K562 (cell line): ENCODE results near the gene ZC3H7B. TPM values are rescaled to one million over a fixed set of nuclear protein-coding genes. Genes with fewer than 3 reads are reported as not detected.

Source experiments
- BRCA1 ChIP-seq, 2 experiments: fragments of 450-650 bp in 1 of 2; sonication (generic) in 1 of 2; formaldehyde crosslinking in 1 of 2; IDR thresholded peaks; 2 replicates each; pipeline versions ENCODE4 v1.5.0 to v1.6.1; 2017 to 2020; ENCODE audit warnings: mild to moderate bottlenecking in 1 of 2, missing genetic modification reagents in 1 of 2
- DMBX1 ChIP-seq: fragments of 250-450 bp; sonication (Bioruptor Pico); IDR thresholded peaks from 2 replicates; pipeline ENCODE4 v1.8.0; 2022; ENCODE audit warnings: inconsistent platforms, mild to moderate bottlenecking, moderate library complexity, borderline replicate concordance
- FOXJ2 ChIP-seq: fragments of 200-800 bp; sonication (Bioruptor generic); IDR thresholded peaks from 2 replicates; pipeline ENCODE4 v1.6.1; 2016; ENCODE audit warnings: missing genetic modification characterization, missing compliant biosample characterization
- HNRNPUL1 ChIP-seq: fragments of 200-400 bp; formaldehyde crosslinking; IDR thresholded peaks from 2 replicates; pipeline ENCODE4 v1.6.1; 2017; ENCODE audit warnings: low read length
- HOXB6 ChIP-seq: fragments of 250-450 bp; sonication (Bioruptor Pico); IDR thresholded peaks from 2 replicates; pipeline ENCODE4 v1.5.1; 2022; ENCODE audit warnings: mild to moderate bottlenecking, borderline replicate concordance
- KDM5B ChIP-seq: fragments of 200-600 bp; sonication (generic); IDR thresholded peaks from 2 replicates; pipeline ENCODE4 v1.6.1; 2012; ENCODE audit warnings: low read depth, mild to moderate bottlenecking, moderate library complexity, low read length, control low read depth, inconsistent platforms; ENCODE audit not compliant: insufficient replicate concordance
- MTF1 ChIP-seq: fragments of 250-450 bp; sonication (Bioruptor Pico); IDR thresholded peaks from 2 replicates; pipeline ENCODE4 v1.9.0; 2021; ENCODE audit warnings: moderate library complexity, mild to moderate bottlenecking, inconsistent platforms, borderline replicate concordance
- NCOA6 ChIP-seq: fragments of 450-650 bp; IDR thresholded peaks from 2 replicates; pipeline ENCODE4 v1.6.1; 2017; ENCODE audit warnings: mild to moderate bottlenecking
- NR2C1 ChIP-seq, 2 experiments: fragments of 450-650 bp; IDR thresholded peaks; 2 replicates each; pipeline ENCODE4 v1.6.1; 2017; ENCODE audit warnings: mild to moderate bottlenecking in 2 of 2, antibody characterized with exemption in 1 of 2, inconsistent platforms in 1 of 2, missing compliant biosample characterization in 1 of 2, missing genetic modification characterization in 1 of 2
- POLR2A ChIP-seq: fragments of 450-650 bp; conservative IDR thresholded peaks from 2 replicates; pipeline ENCODE4 v1.6.1; 2016
- POLR2AphosphoS5 ChIP-seq: IDR thresholded peaks from 2 replicates; pipeline ENCODE4 v1.6.1; 2011; ENCODE audit warnings: mild to moderate bottlenecking, low read depth, low read length, moderate library complexity; ENCODE audit not compliant: control insufficient read depth, insufficient read depth
- SMAD4 ChIP-seq: fragments of 250-450 bp; sonication (Bioruptor Pico); conservative IDR thresholded peaks from 2 replicates; pipeline ENCODE4 v1.8.0; 2021; ENCODE audit warnings: inconsistent platforms, mild to moderate bottlenecking, moderate library complexity
- TEAD2 ChIP-seq: fragments of 450-650 bp; IDR thresholded peaks from 2 replicates; pipeline ENCODE4 v1.6.1; 2016; ENCODE audit warnings: missing genetic modification characterization, control low read depth, missing compliant biosample characterization
- ZNF165 ChIP-seq: fragments of 250-450 bp; sonication (Bioruptor Pico); IDR thresholded peaks from 2 replicates; pipeline ENCODE4 v1.4.0; 2020; ENCODE audit warnings: borderline replicate concordance
- ZNF696 ChIP-seq: fragments of 250-450 bp; sonication (Bioruptor Pico); conservative IDR thresholded peaks from 2 replicates; pipeline ENCODE4 v1.4.0; 2020; ENCODE audit warnings: mild to moderate bottlenecking, moderate library complexity
- ZNF76 ChIP-seq: fragments of 250-450 bp; sonication (Bioruptor Pico); IDR thresholded peaks from 2 replicates; pipeline ENCODE4 v1.4.0; 2020; ENCODE audit warnings: mild to moderate bottlenecking, moderate library complexity, borderline replicate concordance
- polyA plus RNA-seq, 8 experiments: library from polyadenylated mRNA; depleted of rRNA in 4 of 8; stranded (reverse) in 5 of 8; unstranded in 3 of 8; fragments of >200 nt; fragmentation: Nextera tagmentation in 2 of 8; fragmentation: Illumina TruSeq in 1 of 8; extraction: Ambion mirVana in 2 of 8; extraction: Trizol in 1 of 8; gene quantifications; 2 replicates each; pipeline versions ENCODE4 v1.2.1 to v1.2.3, GENCODE V29; 2011 to 2014; ENCODE audit warnings: inconsistent platforms in 1 of 8, missing spikeins in 1 of 8
- total RNA-seq, 7 experiments: library from RNA; depleted of rRNA in 6 of 7; stranded (reverse); fragments of >200 nt in 6 of 7; fragmentation: Illumina TruSeq in 2 of 7; extraction: Trizol in 2 of 7; gene quantifications; 2 replicates each; pipeline versions ENCODE4 v1.2.1 to v1.2.3, GENCODE V29; 2011 to 2021; ENCODE audit warnings: low replicate concordance in 1 of 7
- TF ChIP-seq, protein P1 (sequence below): fragments of 450-650 bp; formaldehyde crosslinking; IDR thresholded peaks from 2 replicates; pipeline ENCODE4 v1.4.0; 2020; ENCODE audit warnings: mild to moderate bottlenecking, moderate library complexity
- TF ChIP-seq, protein P2 (sequence below): fragments of 200-800 bp; sonication (Bioruptor generic); IDR thresholded peaks from 2 replicates; pipeline ENCODE4 v1.6.1; 2017; ENCODE audit warnings: missing genetic modification characterization, missing compliant biosample characterization
- TF ChIP-seq, protein P3 (sequence below), 2 experiments: fragments of 250-450 bp in 1 of 2; fragments of 450-650 bp in 1 of 2; sonication (Bioruptor Pico) in 1 of 2; IDR thresholded peaks; 2 replicates each; pipeline versions ENCODE4 v1.6.1 to v1.8.0; 2016 to 2021; ENCODE audit warnings: mild to moderate bottlenecking in 2 of 2, moderate library complexity in 2 of 2, missing compliant biosample characterization in 1 of 2, missing genetic modification characterization in 1 of 2
- TF ChIP-seq, protein P4 (sequence below): sonication (generic); formaldehyde crosslinking; IDR thresholded peaks from 2 replicates; pipeline ENCODE4 v1.8.0; 2022; ENCODE audit warnings: missing genetic modification reagents, mild to moderate bottlenecking, moderate library complexity, borderline replicate concordance
- TF ChIP-seq, protein P5 (sequence below): fragments of 250-450 bp; sonication (Bioruptor Pico); IDR thresholded peaks from 2 replicates; pipeline ENCODE4 v1.8.0; 2021; ENCODE audit warnings: mild to moderate bottlenecking, moderate library complexity

The ZC3H7B gene
- total and polyA plus RNA-seq, 9 of the 15 experiments (the other 6 are each of a cell fraction or from before 2014, with no cell fraction given) = 0.07 to 49.8 (median 26.8) TPM

DNA sequence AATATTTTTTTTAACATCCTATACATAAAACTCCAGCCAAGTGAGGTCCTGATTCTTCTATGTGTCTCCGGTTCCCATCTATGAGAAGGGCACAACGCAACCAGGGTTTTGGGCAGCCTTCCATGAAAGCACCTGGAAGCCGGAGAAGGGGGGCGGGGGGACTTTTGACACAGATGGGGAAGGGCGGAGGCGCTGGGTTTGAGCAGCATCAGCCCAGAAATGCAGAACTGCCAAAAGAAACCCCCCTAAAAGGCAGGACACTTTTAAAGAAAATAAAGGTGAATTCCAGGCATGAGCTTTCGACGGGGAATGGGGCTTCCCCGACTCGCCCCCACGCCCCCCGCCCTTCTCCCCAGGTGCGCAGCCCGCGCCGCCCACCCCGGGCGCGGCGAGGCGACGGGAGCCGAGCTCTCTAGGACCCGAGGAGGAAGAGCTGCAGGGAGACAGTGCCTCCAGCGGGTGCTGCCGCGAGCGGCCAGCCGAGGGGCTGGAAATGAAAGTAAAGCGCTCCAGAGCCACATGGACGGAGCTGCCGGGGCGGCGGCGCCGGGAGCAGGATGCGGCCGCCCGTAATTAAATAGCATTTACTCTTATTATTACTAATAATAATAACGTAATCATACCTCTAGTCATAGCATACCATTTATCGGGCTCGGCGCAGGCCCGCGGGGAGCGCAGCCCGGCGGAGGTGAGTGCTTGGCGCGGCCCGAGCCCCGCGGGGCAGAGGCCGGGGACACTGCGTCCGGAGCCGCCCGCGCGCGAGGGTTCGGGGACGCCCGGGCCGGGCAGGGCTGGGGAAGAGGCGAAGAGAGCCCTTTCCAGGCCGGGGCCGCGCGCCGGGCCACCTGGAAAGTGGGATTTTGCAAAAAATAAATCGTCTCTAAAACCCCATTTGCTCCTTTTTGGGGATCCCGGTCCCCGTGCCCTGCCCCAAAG is at the start of gene ZC3H7B (continued):
- TF ChIP-seq ZNF165 (CRISPR knock-in tag) (no peak), ZNF76 (CRISPR knock-in tag) (no peak), NR2C1 (IDR thresholded peaks at IDR 0.05) (no peak), NR2C1 (tag; IDR thresholded peaks at IDR 0.05) (no peak), HOXB6 (CRISPR knock-in tag) (no peak), TEAD2 (no peak), POLR2A (peak; percentile 77), ZNF696 (CRISPR knock-in tag) (no peak), BRCA1 (IDR thresholded peaks at IDR 0.05) (no peak), BRCA1 (CRISPR knock-in tag; IDR thresholded peaks at IDR 0.05) (no peak), FOXJ2 (tag) (no peak), KDM5B (peak; percentile 44), MTF1 (no peak), NCOA6 (no peak), HNRNPUL1 (no peak), DMBX1 (CRISPR knock-in tag) (no peak), POLR2AphosphoS5 (peak; percentile 68), SMAD4 (CRISPR knock-in tag) (no peak)
- TF ChIP-seq, protein P1, sequence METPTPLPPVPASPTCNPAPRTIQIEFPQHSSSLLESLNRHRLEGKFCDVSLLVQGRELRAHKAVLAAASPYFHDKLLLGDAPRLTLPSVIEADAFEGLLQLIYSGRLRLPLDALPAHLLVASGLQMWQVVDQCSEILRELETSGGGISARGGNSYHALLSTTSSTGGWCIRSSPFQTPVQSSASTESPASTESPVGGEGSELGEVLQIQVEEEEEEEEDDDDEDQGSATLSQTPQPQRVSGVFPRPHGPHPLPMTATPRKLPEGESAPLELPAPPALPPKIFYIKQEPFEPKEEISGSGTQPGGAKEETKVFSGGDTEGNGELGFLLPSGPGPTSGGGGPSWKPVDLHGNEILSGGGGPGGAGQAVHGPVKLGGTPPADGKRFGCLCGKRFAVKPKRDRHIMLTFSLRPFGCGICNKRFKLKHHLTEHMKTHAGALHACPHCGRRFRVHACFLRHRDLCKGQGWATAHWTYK (CRISPR knock-in tag) = no peak
- TF ChIP-seq, protein P2, sequence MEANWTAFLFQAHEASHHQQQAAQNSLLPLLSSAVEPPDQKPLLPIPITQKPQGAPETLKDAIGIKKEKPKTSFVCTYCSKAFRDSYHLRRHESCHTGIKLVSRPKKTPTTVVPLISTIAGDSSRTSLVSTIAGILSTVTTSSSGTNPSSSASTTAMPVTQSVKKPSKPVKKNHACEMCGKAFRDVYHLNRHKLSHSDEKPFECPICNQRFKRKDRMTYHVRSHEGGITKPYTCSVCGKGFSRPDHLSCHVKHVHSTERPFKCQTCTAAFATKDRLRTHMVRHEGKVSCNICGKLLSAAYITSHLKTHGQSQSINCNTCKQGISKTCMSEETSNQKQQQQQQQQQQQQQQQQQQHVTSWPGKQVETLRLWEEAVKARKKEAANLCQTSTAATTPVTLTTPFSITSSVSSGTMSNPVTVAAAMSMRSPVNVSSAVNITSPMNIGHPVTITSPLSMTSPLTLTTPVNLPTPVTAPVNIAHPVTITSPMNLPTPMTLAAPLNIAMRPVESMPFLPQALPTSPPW (CRISPR knock-in tag) = peak; percentile 82
- TF ChIP-seq, protein P3, sequence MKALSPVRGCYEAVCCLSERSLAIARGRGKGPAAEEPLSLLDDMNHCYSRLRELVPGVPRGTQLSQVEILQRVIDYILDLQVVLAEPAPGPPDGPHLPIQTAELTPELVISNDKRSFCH (CRISPR knock-in tag; IDR thresholded peaks at IDR 0.05) = no peak
- TF ChIP-seq, protein P3 (tag; IDR thresholded peaks at IDR 0.05) = no peak
- TF ChIP-seq, protein P4, sequence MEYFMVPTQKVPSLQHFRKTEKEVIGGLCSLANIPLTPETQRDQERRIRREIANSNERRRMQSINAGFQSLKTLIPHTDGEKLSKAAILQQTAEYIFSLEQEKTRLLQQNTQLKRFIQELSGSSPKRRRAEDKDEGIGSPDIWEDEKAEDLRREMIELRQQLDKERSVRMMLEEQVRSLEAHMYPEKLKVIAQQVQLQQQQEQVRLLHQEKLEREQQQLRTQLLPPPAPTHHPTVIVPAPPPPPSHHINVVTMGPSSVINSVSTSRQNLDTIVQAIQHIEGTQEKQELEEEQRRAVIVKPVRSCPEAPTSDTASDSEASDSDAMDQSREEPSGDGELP = peak; percentile 64
- TF ChIP-seq, protein P5, sequence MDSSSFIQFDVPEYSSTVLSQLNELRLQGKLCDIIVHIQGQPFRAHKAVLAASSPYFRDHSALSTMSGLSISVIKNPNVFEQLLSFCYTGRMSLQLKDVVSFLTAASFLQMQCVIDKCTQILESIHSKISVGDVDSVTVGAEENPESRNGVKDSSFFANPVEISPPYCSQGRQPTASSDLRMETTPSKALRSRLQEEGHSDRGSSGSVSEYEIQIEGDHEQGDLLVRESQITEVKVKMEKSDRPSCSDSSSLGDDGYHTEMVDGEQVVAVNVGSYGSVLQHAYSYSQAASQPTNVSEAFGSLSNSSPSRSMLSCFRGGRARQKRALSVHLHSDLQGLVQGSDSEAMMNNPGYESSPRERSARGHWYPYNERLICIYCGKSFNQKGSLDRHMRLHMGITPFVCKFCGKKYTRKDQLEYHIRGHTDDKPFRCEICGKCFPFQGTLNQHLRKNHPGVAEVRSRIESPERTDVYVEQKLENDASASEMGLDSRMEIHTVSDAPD (CRISPR knock-in tag) = no peak
